ENCODE measurements around the gene ATP6V1G3.
"Not testable (repeated sequence)": the region's sequence is repeated elsewhere in the genome, so short reads cannot be mapped to it uniquely, and the experiment has no call there.

The ATP6V1G3 gene, protein sequence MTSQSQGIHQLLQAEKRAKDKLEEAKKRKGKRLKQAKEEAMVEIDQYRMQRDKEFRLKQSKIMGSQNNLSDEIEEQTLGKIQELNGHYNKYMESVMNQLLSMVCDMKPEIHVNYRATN

DNA sequence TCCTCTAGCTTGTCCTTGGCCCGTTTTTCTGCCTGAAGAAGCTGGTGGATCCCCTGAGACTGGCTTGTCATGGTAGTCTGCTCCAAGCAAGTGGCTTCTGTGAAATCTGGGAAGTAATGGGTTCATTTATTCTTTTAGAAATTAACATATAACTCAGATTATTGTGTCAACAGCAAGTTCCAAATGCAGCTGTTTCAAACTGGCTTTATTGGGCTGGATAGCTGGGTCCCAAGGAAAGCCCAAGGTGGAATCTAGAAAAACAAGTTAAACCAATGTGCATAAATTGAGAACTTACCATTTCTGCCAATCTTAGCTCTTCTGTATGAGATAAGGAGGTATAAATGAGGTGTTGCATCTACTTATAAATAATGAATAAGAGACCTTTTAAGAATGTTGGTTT lies at the start of gene ATP6V1G3:
Gene ATP6V1G3 (minus strand): TSS at position 101 of the 400 bp plus-strand sequence. CDS start 30 bp downstream, at position 71.
- no peak for FAIRE-seq

DNA sequence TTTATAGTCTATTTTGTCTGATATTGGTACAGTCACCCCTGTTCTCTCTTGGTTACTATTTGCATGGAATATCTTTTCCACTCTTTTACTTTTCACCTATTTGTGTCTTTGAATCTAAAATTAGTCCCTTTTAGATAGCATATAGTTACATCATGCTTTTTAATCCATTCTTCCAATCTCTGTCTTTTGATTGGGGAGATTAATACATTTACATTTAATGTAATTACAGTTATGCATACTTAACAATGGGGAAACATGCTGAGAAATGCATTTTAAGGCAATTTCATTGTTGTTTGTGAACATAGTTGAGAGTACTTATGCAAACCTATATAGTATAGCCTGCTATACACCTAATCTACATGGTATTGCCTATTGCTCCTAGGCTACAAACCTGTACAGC lies 48.4 kb upstream of the ATP6V1G3 start:
- FAIRE-seq = no peak

DNA sequence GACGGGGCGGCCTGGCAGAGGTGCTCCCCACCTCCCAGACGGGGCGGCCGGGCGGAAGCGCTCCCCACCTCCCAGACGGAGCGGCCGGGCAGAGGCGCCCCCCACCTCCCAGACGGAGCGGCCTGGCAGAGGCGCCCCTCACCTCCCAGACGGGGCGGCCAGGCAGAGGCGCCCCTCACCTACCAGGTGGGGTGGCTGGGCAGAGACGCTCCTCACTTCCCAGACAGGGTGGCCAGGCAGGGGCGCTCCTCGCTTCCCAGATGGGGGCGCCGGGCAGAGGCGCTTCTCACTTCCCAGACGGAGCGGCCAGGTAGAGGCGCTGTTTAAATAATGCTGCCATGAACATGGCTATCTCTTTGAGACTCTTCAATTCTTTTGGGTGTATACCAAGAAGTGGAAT lies 43.7 kb upstream of the ATP6V1G3 start:
- no peak for FAIRE-seq

DNA sequence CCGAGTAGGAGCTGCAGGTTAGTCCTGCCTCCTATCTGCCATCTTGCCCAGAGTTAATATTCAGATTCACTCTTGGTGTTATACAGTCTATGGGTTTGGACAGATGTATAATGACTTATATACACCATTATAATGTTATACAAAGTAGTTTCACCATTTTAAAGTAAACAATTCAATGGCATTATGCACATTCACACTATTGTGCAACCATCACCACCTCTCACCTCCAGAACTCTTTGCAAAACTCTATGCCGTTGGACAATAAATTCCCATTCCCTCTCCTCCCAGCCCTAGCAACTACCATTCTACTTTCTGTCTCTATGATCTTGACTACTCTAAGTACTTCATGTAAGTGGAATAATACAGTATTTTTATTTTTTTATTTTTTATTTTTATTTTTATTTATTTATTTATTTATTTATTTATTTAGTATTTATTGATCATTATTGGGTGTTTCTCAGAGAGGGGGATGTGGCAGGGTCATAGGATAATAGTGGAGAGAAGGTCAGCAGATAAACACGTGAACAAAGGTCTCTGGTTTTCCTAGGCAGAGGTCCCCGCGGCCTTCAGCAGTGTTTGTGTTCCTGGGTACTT lies 42.8 kb upstream of the ATP6V1G3 start:
- not testable (repeated sequence) for FAIRE-seq

DNA sequence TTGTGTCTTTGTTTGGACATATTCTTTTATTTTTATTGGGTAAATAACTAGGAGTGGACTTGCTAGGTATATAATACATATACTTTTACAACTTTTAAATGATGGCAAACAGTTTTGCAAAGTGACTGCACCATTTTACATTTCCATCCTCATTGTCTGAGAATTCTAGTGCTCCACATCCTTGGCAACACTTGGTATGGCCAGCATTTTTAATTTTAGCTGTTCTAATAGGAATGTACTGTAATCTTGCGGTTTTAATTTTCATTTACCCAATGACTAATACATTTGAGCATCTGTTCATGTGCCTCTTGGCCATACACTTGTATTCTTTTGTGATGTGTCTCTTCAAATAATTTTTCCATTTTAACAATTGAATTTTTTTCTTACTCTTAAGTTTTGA lies 37.0 kb upstream of the ATP6V1G3 start:
- FAIRE-seq = no peak

DNA sequence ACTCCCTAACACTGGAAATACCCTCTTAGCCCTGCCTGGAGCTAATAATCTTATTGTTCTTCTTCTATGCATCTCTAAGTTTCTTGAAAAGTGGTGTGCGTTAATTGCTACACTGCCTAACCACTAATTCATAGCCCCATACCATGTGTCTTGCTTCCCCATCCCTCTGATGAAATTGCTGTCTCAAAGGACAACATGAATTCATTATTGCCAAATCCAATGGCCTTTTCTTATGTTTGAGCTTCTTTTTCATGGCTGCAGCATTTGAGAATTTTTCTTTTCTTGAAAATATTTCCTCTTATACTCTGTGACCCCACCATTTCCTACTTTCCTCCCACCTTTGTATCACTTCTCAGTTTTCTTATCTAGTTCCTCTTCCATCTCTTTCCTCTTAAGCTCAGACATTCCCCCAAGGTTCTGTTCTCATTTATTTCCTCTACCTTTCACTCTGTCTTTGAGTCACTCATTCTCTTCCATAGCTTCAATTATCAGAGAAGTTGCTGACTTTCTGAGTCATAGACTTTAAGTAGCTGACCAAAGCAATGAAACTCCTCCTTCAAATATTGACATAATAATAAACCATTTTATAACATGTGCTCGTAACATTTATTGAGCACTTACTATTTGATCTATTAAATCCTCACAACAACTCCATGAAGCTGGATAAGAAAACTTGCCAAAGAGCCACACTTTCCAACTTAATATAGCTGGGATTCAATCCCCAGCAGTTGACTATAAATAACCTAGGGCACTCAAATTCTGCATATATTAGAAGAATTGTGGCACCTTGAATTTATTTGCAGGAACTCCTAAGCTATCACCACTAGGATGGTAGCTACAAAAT lies 35.5 kb upstream of the ATP6V1G3 start:
- no peak for FAIRE-seq

DNA sequence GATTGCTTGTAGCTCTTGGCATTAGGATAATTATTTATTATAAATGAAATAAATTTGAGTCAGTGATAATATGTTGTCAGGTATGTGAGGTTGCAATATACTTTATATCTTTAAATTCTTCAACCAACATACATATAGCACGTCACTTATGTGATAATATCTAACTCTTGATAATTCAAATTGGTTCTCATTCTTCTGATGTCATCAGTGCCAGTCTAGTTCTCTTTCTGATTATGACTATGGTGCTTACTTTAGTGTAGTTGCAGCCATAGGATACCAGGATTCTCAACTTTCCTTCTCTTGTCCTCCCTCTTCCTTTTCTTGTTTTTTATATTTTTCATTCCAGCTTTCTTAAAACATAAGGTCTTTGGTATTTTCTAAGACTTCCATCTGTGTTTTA lies 34.8 kb upstream of the ATP6V1G3 start:
- FAIRE-seq = no peak

DNA sequence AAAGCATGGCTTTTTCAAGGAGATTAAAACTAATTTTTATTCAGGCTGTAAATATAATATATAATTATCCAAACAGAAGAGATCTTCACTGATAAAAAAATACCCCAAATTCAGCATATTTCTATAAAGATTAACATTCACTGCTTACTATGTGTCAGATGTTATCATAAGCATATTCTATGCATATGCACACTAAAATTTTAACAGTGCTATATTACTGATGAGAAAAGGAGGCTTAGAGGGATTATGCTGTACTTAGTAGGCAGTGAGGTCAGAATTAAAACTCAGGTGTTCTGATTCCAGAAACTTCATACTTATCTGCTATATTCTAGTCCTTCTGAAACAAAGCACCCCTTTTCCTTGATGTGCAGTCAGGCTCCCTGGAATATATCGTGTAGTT lies 33.8 kb upstream of the ATP6V1G3 start:
- no peak for FAIRE-seq

DNA sequence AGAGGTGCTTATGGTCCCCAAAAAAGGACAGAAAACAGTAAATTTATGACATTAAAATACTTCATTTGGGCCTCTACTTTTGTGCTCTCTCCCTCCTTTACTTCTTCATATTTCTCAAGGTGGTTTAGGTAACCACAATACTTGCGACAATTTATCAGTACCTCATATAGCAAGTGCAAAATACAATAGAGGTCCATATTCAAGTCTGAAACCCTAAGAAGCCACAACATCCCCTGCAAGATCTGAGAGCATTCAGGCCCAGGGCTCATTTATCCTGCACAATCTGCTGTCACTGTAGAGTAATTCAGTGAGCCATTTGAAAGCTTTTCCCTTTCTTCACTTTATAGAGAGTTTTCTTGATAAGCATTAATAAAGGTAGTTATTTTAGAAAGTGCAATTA lies 24.2 kb upstream of the ATP6V1G3 start:
- FAIRE-seq = no peak

DNA sequence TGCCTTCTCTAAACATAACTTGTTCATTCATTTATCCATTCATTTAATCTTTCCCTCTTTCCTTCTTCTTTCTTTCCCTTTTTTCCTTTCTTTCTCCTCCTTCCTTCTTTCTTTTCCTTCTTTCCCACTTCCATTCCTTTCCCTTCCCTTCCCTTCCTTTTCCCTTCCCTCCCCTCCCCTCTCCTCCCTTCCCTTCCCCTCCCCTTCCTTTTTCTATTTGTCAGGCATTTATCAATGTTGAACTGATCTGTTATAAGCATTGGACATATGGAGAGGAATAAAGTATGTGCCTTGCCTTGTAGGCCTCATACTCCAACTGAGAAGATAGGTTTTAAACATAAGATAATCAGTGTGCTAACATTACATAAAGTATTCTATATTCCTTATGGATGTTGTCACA lies 23.7 kb upstream of the ATP6V1G3 start:
- FAIRE-seq = no peak

DNA sequence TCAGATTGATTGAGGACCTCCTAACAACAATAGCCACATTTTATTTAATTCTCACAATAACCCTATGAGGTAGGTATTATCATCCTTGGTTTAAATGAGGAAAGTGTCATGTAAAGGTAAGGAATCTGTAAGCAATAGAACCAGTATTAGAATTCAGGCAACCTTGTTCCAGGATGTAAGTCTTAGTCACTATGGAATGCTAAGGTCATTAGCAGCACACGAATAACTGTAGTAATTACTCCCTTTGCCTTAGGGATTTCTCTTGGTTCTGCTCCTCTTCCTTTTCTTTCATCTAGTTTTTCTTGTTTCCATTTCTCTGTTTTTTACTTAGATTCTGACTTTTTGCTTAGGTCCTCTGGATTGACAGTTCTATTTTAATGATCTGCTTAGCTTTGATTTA lies 23.1 kb upstream of the ATP6V1G3 start:
- no peak for FAIRE-seq

DNA sequence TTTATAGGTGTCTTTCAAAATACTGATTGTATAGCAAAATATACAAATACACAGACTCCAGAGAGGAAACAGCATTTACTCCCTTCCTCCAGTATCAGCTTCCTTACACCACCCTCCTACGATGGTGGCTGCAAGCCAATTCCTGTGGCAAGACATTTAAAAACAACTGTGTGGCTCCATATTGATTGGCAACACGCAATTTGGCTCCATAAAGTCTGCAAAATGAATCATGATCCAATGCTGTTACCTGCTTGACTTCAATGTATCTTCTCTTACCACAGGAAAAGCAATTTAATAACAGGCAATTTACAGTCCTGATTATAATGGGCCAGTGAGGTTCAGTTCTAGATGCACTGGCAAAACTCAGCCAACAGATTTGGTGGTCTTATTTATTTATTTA lies 19.7 kb upstream of the ATP6V1G3 start:
- FAIRE-seq = no peak

DNA sequence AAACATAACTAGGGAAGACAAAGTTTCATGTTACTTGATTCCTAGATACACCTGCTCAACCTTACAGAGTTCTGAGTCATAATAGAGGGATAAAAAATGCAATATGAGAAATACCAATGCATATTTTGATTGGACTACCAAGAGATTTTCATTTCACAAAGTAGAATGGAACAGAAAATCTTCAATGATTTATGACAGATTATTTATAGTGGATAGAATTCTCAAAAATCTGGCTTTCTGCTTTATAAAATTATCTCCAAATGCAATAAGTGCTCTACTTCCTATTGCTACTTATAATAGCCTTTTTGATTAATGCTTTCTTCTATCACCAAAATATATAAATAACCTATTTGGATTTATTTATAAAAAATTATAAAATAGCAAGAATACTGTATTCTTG lies 18.9 kb upstream of the ATP6V1G3 start:
- no peak for FAIRE-seq

DNA sequence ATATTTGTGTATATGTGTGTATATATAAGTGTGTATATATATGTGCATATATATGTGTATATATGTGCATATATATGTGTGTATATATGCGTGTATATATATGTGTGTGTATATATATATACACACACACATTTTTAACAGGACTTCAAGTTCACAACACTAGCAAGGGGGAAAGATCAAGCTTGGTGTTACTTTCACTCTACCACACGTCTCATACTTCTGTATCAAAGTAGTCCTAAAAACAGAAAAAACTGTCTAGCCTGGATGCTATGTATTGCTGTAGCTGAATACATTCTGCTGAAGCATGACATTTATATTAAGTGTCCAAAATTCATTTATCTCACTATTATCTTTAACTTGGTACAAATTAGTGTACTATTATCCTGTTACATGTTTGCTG lies 17.9 kb upstream of the ATP6V1G3 start:
- FAIRE-seq = no peak

DNA sequence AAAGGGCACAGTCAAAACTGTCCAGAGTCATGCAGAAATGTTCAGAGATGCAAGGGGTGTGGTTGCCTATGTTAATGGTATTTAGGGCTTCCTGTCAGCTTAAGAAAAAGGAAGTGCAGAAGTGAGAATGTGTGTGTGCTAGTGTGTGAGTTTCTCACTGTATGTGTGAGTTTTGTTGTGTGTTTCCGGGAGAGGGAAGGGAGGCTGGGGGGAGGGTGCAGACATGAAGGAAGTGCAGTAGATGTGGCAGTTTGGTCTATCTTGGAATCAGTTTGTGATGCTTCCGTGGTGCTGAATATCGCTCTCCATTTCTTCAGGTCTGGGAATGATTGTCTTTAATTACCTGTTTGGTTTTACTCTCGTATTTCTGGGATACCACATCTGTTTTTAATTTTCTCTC lies 16.5 kb upstream of the ATP6V1G3 start:
- FAIRE-seq = no peak

DNA sequence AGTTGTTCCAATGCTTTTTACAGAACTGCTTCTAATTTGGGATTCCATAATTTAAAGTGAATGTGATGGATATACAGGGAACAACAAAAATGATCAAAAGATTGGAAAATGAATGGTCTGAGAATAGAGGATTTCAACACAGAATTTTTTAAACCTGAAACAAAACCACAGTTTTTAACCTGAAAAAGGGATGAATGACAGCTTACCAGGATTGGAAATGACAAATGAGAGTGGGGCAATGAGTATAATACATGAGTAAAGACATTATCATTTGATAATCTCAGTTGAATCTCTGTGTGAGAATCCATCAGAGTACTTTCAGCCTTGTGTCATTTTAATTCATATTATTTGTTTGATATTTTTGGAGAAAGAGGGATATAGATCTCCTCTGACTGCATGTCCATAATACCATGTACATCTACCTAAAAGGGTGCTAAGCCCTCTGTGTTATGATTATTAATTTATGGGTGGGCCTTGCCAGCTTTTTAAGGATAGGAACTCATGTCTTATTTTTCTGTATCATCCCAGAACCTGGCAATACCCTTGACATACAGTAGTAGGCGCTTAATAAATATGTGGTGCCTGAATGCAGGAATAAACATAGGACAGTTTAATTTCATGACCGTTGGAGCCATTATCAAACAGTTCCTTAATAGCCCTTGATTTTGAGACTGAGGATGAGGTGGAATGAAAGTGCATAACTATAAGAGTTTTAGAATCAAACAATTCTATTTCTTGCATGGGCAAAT lies 12.4 kb upstream of the ATP6V1G3 start:
- no peak for FAIRE-seq

DNA sequence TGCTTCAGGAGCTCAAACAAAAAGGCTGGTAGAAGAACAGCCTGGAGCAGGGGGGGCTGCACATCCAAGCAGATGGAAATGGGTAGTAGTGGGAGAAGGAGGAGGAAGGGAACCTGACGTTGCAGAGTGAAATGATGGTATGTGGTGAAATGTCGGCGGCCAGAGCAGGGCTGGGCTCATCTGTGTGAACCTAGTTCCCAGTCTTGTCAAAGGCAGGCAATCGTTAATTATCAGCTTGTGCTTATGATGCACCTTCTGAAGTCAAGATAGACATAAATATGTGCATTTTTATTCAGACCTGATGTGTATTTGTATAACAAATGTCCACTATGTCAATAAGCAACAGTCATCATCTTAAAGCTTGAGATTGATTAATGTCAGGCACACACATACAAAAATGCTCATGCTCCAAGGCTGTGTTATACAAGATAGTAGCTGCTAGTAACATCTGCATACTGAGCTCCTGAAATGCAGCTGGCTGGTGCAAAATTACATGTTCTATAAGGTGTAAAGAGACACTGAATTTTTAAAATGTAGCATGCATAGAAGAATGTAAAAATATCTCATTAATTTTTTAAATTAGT lies 10.6 kb upstream of the ATP6V1G3 start:
- no peak for FAIRE-seq

DNA sequence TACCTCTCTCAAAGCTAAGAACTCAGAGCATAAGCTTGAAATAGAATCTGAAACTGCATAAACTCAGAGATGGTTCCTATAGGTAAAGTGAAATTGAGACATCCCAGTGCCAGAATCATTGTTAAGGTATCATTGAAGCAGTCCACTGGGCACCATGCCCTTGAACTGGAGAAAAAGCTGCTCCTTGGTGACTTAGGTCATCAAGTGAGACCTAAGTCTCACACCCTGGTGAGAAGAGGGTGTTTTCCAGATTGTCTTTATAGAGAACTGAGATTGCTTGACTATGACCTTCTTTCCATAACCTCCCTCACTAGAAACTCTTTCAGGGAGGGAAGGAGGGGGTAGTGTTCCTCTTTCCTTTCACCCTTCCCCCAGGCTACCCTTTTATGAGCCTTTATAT lies 9.4 kb upstream of the ATP6V1G3 start:
- FAIRE-seq = no peak

DNA sequence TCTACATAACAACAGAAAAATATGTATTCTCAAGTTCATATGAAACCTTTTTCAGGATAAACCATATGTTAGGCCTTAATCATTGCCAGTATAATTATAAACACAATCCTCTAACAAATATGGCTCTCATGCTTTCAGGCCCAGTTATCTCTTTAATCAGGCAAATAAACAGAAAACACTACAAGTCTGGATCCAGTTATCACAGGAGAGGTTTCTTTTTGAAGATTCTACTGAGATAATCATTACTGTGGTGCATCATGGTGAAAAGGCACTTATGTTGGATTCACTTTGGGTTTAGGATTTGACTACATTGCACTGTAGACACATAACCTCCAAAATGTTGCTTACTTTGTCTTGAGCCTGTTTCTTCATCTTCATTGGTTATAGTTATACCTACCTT lies 8.4 kb upstream of the ATP6V1G3 start:
- FAIRE-seq = no peak

DNA sequence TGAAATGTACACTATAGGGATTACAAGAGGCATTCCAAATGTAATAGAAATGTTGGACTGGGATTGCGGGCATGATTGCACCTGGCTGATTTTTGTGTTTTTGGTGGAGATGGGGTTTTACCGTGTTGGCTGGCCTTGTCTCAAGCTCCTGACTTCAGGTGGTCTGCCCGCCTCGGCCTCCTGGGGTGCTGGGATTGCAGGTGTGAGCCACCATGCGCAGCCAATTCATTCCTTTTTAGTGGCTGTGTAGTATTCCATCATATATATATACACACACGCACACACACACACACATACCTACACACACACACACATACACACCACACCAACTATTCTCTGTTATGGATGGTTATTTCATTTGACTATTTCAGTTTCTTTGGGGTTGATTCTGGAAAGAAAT lies 4.7 kb upstream of the ATP6V1G3 start:
- FAIRE-seq = no peak

DNA sequence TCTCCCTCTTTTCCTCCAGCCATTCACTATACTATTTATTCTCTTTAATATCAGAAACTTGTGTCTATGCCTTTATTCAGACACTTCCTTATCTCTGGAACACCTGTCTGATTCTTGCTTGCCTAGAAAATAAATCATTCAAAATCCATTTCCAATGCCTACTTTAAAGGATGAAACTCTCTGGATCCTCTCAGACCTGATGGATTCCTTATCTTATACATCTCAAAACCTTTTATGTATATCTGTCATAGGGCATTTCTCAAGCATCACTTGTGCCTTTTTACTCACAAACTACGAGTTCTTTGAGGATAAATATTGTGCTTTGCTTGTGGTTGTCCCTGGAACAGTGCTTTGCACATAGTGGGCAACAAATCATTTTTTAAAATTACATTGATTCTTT lies 3.8 kb upstream of the ATP6V1G3 start:
- FAIRE-seq = no peak

DNA sequence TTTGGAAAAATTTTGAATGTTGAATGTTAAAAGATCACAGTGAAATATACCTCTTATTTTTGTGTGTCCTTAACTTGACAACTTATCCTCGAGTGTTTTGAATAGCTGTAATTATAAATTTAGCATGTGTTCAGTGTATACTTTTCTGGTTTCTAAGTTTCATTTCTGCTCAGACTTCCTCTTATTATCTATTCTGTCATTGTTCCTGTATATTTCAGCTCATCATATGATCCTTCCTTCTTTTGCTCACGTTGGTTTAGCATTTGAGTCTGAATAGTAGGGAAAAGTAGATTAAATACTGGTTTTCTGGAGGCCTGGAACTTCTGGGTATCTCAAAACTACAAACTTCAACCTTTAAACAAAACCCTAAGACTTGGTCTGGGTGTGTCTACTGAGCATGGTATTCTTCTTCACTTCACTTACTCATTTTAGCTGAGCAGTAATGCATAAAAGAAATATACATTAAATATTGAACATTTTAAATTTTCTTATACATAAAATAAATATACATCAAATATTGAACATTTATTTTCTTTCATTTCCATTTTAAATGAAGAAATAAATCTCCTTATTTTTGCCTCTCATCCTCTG lies 3.3 kb upstream of the ATP6V1G3 start:
- FAIRE-seq = no peak

DNA sequence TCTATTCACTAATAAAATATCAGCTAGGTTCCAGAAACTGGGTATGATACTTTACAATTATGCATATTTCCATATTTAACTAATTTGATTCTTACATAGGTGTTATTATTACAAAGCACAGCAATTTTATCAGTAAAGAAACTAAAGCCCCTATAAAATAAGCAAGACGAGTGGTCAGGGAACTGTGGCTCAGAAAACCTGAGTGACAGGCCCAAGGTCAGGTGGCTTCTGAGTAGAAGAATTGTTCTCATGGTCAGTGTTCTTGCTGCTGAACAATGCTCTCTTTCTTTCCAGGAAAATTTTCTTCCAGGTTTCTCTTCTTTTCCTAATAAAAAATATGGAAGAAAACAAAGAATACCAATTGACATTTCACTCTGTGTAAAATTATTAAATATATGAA lies 2.2 kb upstream of the ATP6V1G3 start:
- FAIRE-seq = no peak

All from G401.6 (cell line).